DOHH2 (cell line): ENCODE results near the gene FSTL4.

Experiments used
- CTCF ChIP-seq: fragments of 200-600 bp; sonication (generic); IDR thresholded peaks from one replicate; pipeline ENCODE4 v1.5.1; 2014; ENCODE audit warnings: antibody characterized with exemption, mild to moderate bottlenecking, low read depth, low read length; ENCODE audit not compliant: poor library complexity, severe bottlenecking
- EZH2phosphoT487 ChIP-seq: fragments of 200-600 bp; sonication (generic); IDR thresholded peaks from 2 replicates; pipeline ENCODE4 v1.6.1; 2017; ENCODE audit warnings: borderline replicate concordance, mild to moderate bottlenecking, antibody characterized with exemption, low read length, moderate library complexity, mixed read lengths

- TF ChIP-seq CTCF (no peak), EZH2phosphoT487 (no peak)
These were observed 352.9 kb downstream of the FSTL4 start for GRCh38 chr5:133259199-133259997.
